CD4-positive, alpha-beta T cell (primary cell): Measurements from ENCODE around the gene ATXN1. TPM values are rescaled to one million over a fixed set of nuclear protein-coding genes. Genes with fewer than 3 reads are reported as not detected.

Experiments
- ATAC-seq: fragments of 200-7000 bp; cut with Tn5 transposase; one replicate; pipeline ENCODE4 v1.10.0; 2022; ENCODE audit warnings: mild to moderate bottlenecking; ENCODE audit not compliant: poor library complexity
- CTCF ChIA-PET: fragments of 350-600 bp; sonication (Branson Sonifier 250); formaldehyde crosslinking; loops from one replicate; lab custom pipeline; 2021; ENCODE audit warnings: antibody characterized with exemption, inconsistent platforms; lab: Charles Lee
- POLR2A ChIA-PET: fragments of 350-600 bp; sonication (Branson Sonifier 250); formaldehyde crosslinking; loops from one replicate; lab custom pipeline; 2021; ENCODE audit warnings: antibody characterized with exemption, inconsistent platforms; lab: Charles Lee
- DNase-seq, 14 experiments: peaks; one replicate each; pipeline ENCODE4 v3.0.0-alpha.2; 2013 to 2020; ENCODE audit warnings: mixed read lengths in 2 of 14
- H3K27ac ChIP-seq, 2 donors: one replicate each; pipeline versions ENCODE4 v1.5.1 to v1.7.0; 2013; ENCODE audit warnings: low read length in 2 of 2, low read depth in 1 of 2, mild to moderate bottlenecking in 1 of 2
- H3K27me3 ChIP-seq, 2 experiments: 1 replicate in 1 of 2; 2 replicates in 1 of 2; pipeline versions ENCODE4 v1.6.1 to v1.7.0; 2013; ENCODE audit warnings: low read length in 2 of 2, control low read depth in 1 of 2, mild to moderate bottlenecking in 1 of 2, moderate library complexity in 1 of 2; ENCODE audit not compliant: insufficient read depth in 2 of 2, control insufficient read depth in 1 of 2
- H3K36me3 ChIP-seq: one replicate; pipeline ENCODE4 v1.6.1; 2013; ENCODE audit warnings: low read length, control low read depth; ENCODE audit not compliant: insufficient read depth
- H3K4me1 ChIP-seq: one replicate; pipeline ENCODE4 v1.6.1; 2013; ENCODE audit warnings: low read length, control low read depth; ENCODE audit not compliant: insufficient read depth
- H3K4me3 ChIP-seq: one replicate; pipeline ENCODE4 v1.5.1; 2013; ENCODE audit warnings: mild to moderate bottlenecking, low read length, moderate library complexity
- H3K9me3 ChIP-seq, 2 experiments: 1 replicate in 1 of 2; 2 replicates in 1 of 2; pipeline versions ENCODE4 v1.6.1 to v1.7.0; 2013; ENCODE audit warnings: low read length in 2 of 2, mild to moderate bottlenecking in 2 of 2, control low read depth in 1 of 2, moderate library complexity in 1 of 2; ENCODE audit not compliant: control insufficient read depth in 1 of 2, insufficient read depth in 1 of 2
- H3K27ac Mint-ChIP-seq: one replicate; pipeline ENCODE4 v1.8.0; 2020; ENCODE audit warnings: mixed read lengths
- H3K27me3 Mint-ChIP-seq: one replicate; pipeline ENCODE4 v1.8.0; 2021; ENCODE audit warnings: mixed read lengths
- H3K36me3 Mint-ChIP-seq: one replicate; pipeline ENCODE4 v1.8.0; 2021; ENCODE audit warnings: low read depth, mixed read lengths
- H3K4me1 Mint-ChIP-seq: one replicate; pipeline ENCODE4 v1.8.0; 2021; ENCODE audit warnings: low read depth, mixed read lengths
- H3K4me3 Mint-ChIP-seq: one replicate; pipeline ENCODE4 v1.8.0; 2020; ENCODE audit warnings: mild to moderate bottlenecking, mixed read lengths
- H3K9me3 Mint-ChIP-seq: one replicate; pipeline ENCODE4 v1.8.0; 2020; ENCODE audit warnings: mixed read lengths
- intact Hi-C, 2 experiments: fragments of 100-400 bp; cut with DNase I in 1 of 2; cut with micrococcal nuclease in 1 of 2; formaldehyde crosslinking; loops; one replicate each; pipeline versions ENCODE4 v1.15.1 to v1.9.0; 2023 to 2025; cut with DNase I, micrococcal nuclease
- total RNA-seq, 174 experiments: library from RNA in 2 of 174; stranded (reverse) in 2 of 174; gene quantifications; one replicate each; pipeline ENCODE4 v1.2.3 and lab custom pipeline; 2021 to 2026
- TF ChIP-seq, protein P1 (sequence below): fragments of 200-600 bp; IDR thresholded peaks from one replicate; pipeline ENCODE4 v1.8.0; 2022; ENCODE audit warnings: antibody characterized with exemption, mild to moderate bottlenecking

Gene ATXN1
- total RNA-seq, 2 experiments from 2014 or later = 74.2 to 76.7 TPM

DNA sequence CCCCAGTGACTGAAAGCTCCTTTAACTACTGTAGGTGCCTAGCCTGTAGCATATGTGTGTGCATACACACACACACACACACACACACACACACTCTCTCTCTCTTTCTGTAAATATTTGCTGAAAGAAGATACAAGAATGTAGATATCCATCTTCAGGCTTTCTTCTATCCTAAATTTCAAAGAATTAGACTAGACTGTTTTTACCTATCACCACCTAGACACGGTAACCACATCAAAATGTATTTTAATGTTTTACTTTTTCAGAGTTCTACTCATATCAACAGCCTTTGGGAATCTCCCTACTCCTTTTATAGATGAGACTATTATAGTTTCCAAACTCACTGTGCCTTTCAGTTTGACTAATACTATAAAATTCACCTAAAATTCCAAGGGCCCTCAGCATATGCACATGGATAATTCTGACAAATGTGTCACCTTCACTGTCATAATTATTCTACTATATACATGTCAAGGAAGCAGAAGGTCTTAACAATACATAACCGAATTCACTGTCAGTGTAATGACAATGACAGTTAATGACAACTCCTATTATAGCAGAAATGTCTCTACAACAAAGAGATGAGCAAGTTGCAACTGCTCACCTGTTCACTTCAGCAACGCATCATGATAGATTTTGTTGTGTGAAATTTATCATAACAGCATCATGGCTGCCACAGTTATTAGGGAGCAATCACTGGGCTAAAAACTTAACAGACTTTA lies 286.3 kb downstream of the ATXN1 start:
- Mint-ChIP-seq H3K9me3 (no peaks in the 10 kb centered on the region), H3K36me3 (peaks cover 8% of the 10 kb centered on the region), H3K4me1 (peaks cover 63% of the 10 kb centered on the region), H3K27ac (peak overlapping the region; percentile 79), H3K27me3 (no peaks in the 10 kb centered on the region), H3K4me3 (peak overlapping the region; percentile 74)
- ATAC-seq = peak; percentile 71
- Histone ChIP-seq H3K9me3 (no peaks in the 10 kb centered on the region), H3K27ac (peak overlapping the region; percentile 41 to 65), H3K36me3 (peaks cover 4% of the 10 kb centered on the region), H3K4me3 (no peak overlapping the region), H3K27me3 (no peaks in the 10 kb centered on the region), H3K4me1 (peaks cover 41% of the 10 kb centered on the region)
- DNase-seq = peak in 5 of 14 experiments; percentile 11 to 80 (median 43)
- TF ChIP-seq, protein P1, sequence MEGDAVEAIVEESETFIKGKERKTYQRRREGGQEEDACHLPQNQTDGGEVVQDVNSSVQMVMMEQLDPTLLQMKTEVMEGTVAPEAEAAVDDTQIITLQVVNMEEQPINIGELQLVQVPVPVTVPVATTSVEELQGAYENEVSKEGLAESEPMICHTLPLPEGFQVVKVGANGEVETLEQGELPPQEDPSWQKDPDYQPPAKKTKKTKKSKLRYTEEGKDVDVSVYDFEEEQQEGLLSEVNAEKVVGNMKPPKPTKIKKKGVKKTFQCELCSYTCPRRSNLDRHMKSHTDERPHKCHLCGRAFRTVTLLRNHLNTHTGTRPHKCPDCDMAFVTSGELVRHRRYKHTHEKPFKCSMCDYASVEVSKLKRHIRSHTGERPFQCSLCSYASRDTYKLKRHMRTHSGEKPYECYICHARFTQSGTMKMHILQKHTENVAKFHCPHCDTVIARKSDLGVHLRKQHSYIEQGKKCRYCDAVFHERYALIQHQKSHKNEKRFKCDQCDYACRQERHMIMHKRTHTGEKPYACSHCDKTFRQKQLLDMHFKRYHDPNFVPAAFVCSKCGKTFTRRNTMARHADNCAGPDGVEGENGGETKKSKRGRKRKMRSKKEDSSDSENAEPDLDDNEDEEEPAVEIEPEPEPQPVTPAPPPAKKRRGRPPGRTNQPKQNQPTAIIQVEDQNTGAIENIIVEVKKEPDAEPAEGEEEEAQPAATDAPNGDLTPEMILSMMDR = no peak
- ChIA-PET CTCF (interaction anchor here (1.0 to 1.7 kb wide), 4 partner anchors 22 to 286 kb away, joined by 3 read pairs; partner anchors contain the start of gene ATXN1), POLR2A (interaction anchor here (0.9 to 1.5 kb wide), 3 partner anchors 8 to 9 kb away, joined by 3 read pairs; no protein-coding TSS in a partner anchor)
- intact Hi-C loops = loop anchor here in 1 of 2 experiments (1.0 to 5.0 kb wide), 3 partner anchors 8 to 38 kb away; no protein-coding TSS in a partner anchor

DNA sequence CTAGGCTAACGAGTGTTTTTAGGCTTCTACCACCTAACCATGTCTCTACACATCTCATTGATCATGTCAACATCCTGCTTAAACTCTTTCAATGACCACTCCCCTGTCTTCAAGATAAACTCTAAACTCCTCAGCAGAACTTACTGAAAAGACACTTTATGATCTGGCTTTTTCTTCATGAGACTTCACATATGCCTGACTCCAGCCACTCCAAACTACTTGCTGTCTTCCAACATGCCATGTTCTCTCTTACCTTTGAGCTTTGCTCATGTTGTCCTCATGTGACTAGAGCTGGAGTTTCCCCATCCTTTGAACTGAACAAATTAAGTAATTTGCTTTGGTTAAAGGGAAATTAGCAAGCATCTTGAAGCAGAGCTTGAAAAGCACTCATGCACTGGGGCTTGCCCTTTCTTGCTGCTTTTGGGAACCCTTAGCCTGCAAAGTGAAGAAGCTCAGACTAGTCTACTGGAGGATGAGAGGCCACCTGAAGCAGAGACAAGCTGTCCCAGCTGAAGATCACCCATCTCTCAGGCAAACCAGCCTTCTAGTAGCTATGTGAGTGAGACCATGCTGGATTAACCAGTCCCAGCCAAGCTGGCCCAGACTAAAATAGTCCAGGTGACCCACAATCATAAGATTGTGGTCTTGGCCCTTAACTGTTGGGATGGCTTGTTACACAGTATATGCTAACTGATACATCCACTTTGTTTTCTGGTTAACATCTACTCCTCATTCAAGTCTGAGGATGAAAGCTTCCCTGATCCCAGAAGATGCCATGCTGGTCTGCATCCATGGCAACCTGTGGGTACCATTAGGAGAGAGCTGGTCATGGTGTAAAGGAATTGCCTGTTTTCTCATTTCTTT lies 287.1 kb downstream of the ATXN1 start:
- no peak overlapping the region for H3K4me3 ChIP-seq
- H3K9me3 ChIP-seq = no peaks in the 10 kb centered on the region
- Mint-ChIP-seq H3K27me3 (no peaks in the 10 kb centered on the region), H3K4me3 (peak overlapping the region; percentile 74), H3K27ac (peak overlapping the region; percentile 79), H3K4me1 (peaks cover 63% of the 10 kb centered on the region), H3K36me3 (peaks cover 8% of the 10 kb centered on the region), H3K9me3 (no peaks in the 10 kb centered on the region)
- ChIA-PET CTCF (interaction anchor here (0.7 to 1.7 kb wide), 5 partner anchors 22 to 287 kb away, joined by 3 read pairs; partner anchors contain the start of gene ATXN1), POLR2A (interaction anchor here (0.9 to 1.0 kb wide), 2 partner anchors 8 to 10 kb away, joined by 3 read pairs; no protein-coding TSS in a partner anchor)
- no peaks in the 10 kb centered on the region for H3K27me3 ChIP-seq
- H3K4me1 ChIP-seq = peaks cover 41% of the 10 kb centered on the region
- TF ChIP-seq, protein P1 = no peak
- ATAC-seq (peak; percentile 27), DNase-seq (peak in 4 of 14 experiments; percentile 19 to 83 (median 53))
- peak overlapping the region; percentile 41 to 65 for H3K27ac ChIP-seq
- intact Hi-C loops = loop anchor here in 1 of 2 experiments (1.0 to 5.0 kb wide), 3 partner anchors 9 to 38 kb away; no protein-coding TSS in a partner anchor
- H3K36me3 ChIP-seq = peaks cover 4% of the 10 kb centered on the region
